Stimulated activated CD4-positive, alpha-beta T cell treated with anti-CD3 and anti-CD28 coated beads, Interleukin-1b, Interleukin-23, amount 100 ng/mL, for 24 hours (primary cell): ENCODE results near the gene METTL26.

Source experiments
- DNase-seq, 4 experiments: peaks; one replicate each; pipeline ENCODE4 v3.0.0-alpha.2; 2020; ENCODE audit warnings: low read depth in 4 of 4, low spot score in 1 of 4

METTL26 gene

DNA sequence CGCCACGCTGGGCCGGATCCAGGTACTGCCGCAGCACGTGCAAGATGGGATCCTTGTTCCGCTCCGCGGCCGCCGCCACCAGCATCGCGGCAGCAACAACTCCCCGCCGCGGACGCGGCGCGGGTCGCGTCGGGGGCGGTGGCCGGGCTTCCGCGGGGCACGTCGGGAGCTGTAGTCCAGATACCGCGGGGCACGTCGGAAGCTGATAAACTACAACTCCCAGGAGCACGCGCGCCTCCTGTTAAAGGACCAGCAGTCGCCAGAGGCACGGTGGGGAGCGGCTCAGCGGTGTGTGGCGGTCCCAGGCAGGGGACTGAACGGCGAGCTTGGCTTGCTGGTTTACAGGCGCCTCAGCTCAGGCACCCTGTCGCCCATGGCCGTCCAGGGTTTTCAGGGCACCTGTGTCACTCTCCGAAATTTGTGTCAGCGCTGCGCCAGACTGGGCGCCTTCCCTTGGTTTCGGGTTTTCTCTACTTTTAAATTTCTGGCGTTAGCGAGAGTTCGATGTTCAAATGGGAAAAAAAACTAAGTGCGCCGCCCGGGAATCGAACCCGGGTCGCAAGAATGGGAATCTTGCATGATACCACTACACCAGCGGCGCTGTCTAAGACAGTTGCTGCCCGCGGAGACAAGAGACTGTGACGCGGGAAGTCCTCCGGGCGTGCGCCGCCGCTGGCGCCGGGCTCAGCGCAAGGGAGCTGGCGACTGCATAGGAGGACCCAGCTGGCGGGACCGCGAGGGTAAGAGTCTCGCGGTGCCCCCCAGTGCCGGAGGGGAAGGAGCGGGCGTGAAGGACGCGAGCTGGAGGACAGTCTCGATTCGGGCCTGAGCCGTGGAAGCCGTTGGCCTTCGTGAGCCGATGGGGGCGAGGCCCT is at the start of gene METTL26:
Gene METTL26, minus strand, starts transcription at position 100 of the 875 bp plus-strand sequence. Its CDS starts 15 bp downstream, at position 85.
- peak; percentile 83 to 95 (median 87) for DNase-seq

DNA sequence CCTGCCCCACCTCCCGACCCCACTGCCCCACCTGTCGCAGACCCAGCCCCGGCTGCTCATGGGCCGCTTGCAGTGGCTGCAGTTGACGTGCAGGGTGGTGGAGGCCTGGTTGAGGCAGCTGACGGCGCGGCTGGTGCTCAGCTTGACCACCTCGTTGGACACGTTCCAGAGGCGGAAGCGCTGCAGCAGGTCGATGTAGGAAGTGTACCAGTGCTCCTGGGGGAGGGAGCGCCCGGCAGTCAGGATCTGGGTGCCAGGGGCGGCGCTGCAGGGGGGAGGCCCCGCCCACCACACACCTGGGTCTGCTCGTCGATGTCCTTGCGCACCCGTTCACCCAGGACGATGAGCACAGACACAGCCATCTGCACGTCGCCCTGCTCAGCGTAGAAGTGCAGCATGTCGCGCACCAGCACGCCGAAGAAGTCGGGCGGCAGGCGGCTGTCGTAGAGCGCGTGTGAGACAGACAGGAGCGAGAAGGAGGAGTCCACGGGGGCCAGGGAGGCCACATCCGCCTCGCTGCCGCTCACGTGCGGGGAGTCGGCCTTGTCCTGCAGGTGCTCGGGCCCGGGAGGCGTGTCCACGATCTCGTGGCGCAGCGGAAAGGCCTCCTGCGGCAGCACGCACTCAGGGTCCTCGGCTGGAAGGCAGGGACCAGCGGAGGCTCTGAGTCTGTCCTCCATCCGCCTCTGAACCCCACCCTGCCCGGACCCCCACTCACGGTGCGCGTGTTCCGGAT is 49.0 kb upstream of the METTL26 start:
- no peak for DNase-seq

- DNase-seq: peak; percentile 90 to 98 (median 96)
Observed at GRCh38 chr16:684071-684794, 48.1 kb upstream of the METTL26 start, which contains the start of gene JMJD8. Gene JMJD8, minus strand, starts transcription at chr16:684334. Its CDS starts 15 bp downstream, at chr16:684319.

DNA sequence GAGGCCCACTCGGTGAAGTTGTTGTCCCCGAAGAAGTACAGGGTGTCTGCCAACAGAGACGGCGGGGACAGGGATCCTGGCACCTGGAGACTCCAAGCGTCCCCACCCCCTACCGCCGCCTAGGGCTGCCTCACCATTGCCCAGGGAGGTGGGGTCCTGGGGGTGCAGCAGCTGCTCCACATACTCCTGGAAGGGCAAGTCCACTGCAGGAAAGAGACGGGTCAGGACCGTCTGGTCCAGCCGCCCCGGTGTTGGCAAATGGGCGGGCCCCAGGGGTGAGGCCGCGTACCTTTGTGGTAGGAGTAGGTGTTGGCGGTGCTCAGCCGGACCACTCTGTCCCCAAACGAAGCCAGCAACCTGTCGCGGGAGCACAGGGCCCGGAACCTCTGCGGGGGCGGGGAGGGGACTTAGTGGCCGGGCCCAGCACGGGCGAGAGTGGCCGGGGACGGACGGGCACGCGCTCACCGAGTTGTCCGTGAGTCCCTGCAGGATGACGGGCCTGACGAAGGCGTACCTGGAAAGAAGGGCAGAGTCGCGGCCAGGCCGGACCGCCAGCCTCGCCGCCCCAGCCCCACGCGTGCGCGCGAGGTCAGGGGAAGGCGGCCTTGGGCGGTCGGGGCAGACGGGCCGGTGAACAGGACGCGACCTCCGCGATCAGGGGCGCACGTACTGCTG is 47.4 kb upstream of the METTL26 start:
- DNase-seq: no peak

- DNase-seq: no peak
Observed at GRCh38 chr16:682493-683395, 46.6 kb upstream of the METTL26 start.

- no peak for DNase-seq
Observed at GRCh38 chr16:681746-682427, 45.8 kb upstream of the METTL26 start.

- DNase-seq: no peak
Observed at GRCh38 chr16:680967-681745, 45.1 kb upstream of the METTL26 start.

DNA sequence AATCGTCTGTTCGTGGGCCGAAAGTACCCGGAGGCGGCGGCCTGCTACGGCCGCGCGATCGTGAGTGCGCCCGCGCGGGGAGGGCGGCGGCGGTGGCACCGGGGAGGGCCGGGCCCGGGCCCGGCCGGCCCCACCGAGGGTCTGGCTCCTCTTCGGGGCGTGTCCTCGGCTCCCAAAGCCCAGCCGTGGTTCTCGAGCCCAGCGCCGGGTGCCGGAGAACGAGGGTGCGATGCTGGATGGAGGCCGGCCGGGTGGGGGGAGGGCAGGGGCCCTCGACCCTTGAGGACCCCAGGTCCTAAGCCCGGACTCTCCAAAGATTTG is 44.5 kb upstream of the METTL26 start:
- DNase-seq: no peak

- peak; percentile 66 to 88 (median 84) for DNase-seq
Observed at GRCh38 chr16:679814-680624, 43.9 kb upstream of the METTL26 start, which contains the start of gene STUB1. Gene STUB1, plus strand, starts transcription at chr16:680410. Its CDS starts 116 bp downstream, at chr16:680526.

GRCh38 chr16:678858-679813 is 43.0 kb upstream of the METTL26 start:
- DNase-seq: no peak

- DNase-seq: no peak
Observed at GRCh38 chr16:678209-678857, 42.2 kb upstream of the METTL26 start.

DNA sequence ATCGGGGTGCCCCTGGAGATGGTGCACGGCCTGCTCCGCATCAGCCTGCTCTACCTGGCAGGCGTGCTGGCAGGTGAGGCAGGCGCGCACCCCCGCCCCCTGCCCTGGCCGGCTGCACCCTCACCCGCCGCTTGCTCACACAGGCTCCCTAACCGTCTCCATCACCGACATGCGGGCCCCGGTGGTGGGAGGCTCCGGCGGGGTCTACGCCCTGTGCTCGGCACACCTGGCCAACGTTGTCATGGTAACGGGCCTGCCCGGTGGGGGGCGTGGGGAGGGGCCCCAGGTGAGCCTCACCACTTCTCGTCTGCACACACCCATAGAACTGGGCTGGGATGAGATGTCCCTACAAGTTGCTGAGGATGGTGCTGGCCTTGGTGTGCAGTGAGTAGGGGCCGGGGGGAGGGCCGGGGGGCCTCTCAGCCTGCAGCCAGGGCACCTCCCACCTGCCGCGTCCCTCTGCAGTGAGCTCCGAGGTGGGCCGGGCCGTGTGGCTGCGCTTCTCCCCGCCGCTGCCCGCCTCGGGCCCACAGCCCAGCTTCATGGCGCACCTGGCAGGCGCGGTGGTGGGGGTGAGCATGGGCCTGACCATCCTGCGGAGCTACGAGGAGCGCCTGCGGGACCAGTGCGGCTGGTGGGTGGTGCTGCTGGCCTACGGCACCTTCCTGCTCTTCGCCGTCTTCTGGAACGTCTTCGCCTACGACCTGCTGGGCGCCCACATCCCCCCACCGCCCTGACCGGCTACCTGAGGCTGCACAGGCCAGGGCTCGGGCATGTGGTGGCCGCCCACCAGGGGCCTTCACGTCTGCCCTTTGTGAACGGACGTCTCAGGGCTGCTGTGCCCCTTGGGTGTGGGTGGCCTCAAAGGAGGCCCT is 41.4 kb upstream of the METTL26 start:
- no peak for DNase-seq

DNA sequence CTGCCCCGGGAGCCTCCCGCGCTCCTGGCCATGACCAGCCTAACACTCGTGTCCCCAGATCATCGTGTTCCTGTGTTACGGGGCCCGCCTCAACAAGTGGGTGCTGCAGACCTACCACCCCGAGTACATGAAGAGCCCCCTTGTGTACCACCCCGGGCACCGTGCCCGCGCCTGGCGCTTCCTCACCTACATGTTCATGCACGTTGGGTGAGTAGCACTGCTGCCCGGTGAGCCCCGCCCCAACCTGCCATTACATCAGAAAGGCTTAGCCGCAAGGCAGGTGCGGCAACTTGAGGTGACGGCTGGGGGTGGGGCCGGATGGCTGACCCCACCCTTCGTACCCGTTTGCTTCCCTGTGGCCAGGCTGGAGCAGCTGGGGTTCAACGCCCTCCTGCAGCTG is 40.8 kb upstream of the METTL26 start:
- no peak for DNase-seq

GRCh38 chr16:676565-676902 is 40.4 kb upstream of the METTL26 start:
- no peak for DNase-seq

DNA sequence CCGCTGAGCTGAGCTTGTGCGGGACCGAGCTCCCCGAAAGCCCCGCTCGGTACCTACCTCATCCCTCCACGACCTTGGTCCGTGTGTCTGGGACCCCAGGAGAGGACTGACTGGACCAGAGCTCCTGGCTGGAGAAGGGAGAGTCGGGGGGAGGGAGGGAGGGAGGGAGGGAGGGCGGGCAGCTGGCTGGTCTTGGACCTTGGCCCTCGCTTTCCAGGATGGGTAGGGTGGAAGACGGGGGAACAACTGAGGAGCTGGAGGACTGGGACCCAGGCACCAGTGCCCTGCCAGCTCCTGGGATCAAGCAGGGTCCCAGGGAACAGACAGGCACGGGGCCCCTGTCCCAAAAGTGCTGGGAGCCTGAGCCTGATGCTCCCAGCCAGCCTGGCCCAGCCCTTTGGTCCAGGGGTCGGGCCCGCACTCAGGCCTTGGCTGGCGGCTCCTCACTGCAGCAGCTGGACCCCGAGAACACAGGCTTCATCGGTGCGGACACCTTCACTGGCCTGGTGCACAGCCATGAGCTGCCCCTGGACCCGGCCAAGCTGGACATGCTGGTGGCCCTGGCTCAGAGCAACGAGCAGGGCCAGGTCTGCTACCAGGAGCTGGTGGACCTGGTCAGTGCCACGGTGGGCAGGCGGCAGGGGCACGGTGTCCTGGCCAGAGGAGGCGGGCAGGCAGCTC is 39.9 kb upstream of the METTL26 start:
- DNase-seq: no peak
